AG10803 (cell line): Measurements from ENCODE around the gene ZBTB40.

Experiments
- DNase-seq: peaks from one replicate; pipeline ENCODE4 v3.0.0; 2010; ENCODE audit warnings: low read depth
- H3K4me3 ChIP-seq: 2 replicates; pipeline ENCODE4 v1.5.1; 2011; ENCODE audit warnings: mild to moderate bottlenecking, low read length, control low read depth
- CTCF ChIP-seq: conservative IDR thresholded peaks from 2 replicates; pipeline ENCODE4 v1.5.1; 2011; ENCODE audit warnings: mild to moderate bottlenecking, low read length, control low read depth, inconsistent platforms

Gene ZBTB40

GRCh38 chr1:22470227-22470626 lies 18.6 kb downstream of the ZBTB40 start:
- no peak for DNase-seq
- no peak overlapping the region for H3K4me3 ChIP-seq
- TF ChIP-seq CTCF: no peak

- H3K4me3 ChIP-seq: no peak overlapping the region
- DNase-seq: peak; percentile 64
- no peak for TF ChIP-seq CTCF
Measured at GRCh38 chr1:22471078-22471477, 19.4 kb downstream of the ZBTB40 start.

- no peak overlapping the region for H3K4me3 ChIP-seq
- no peak for DNase-seq
- no peak for TF ChIP-seq CTCF
Measured at GRCh38 chr1:22471610-22472009, 20.0 kb downstream of the ZBTB40 start.

GRCh38 chr1:22472596-22472995 lies 20.9 kb downstream of the ZBTB40 start:
- peak; percentile 64 for DNase-seq
- no peak overlapping the region for H3K4me3 ChIP-seq
- TF ChIP-seq CTCF: no peak

GRCh38 chr1:22473952-22474351 lies 22.3 kb downstream of the ZBTB40 start:
- no peak overlapping the region for H3K4me3 ChIP-seq
- no peak for TF ChIP-seq CTCF
- no peak for DNase-seq

- no peak for TF ChIP-seq CTCF
- DNase-seq: no peak
- H3K4me3 ChIP-seq: no peak overlapping the region
Measured at GRCh38 chr1:22476566-22476965, 24.9 kb downstream of the ZBTB40 start.

GRCh38 chr1:22483121-22483520 lies 31.5 kb downstream of the ZBTB40 start:
- DNase-seq: no peak
- TF ChIP-seq CTCF: no peak
- H3K4me3 ChIP-seq: no peak overlapping the region
